Omental fat pad (tissue), 4 donors: Measurements from ENCODE around the gene SPDYE11. TPM values are rescaled to one million over a fixed set of nuclear protein-coding genes. Genes with fewer than 3 reads are reported as not detected.
A peak's percentile ranks its signal among the peaks of the same experiment; 100 is the strongest.
"Not testable (repeated sequence)": the region's sequence is repeated elsewhere in the genome, so short reads cannot be mapped to it uniquely, and the experiment has no call there.

ENCODE experiments used
- ATAC-seq: fragments of 150-250 bp; one replicate; pipeline ENCODE4 v1.9.1; 2016; ENCODE audit warnings: mild to moderate bottlenecking, moderate library complexity; ENCODE audit not compliant: low FRiP score
- DNase-seq: peaks from one replicate; pipeline ENCODE4 v3.0.0-alpha.2; 2019; ENCODE audit warnings: low spot score
- small RNA-seq: library from RNA; depleted of rRNA; stranded (forward); fragments of <200 nt; gene quantifications from one replicate; pipeline ENCODE3, GENCODE V24; 2016
- total RNA-seq, 4 donors: library from RNA; depleted of rRNA; stranded (reverse); fragments of >200 nt; gene quantifications; one replicate each; pipeline ENCODE4 v1.1.0, GENCODE V29; 2016

SPDYE11 gene, protein sequence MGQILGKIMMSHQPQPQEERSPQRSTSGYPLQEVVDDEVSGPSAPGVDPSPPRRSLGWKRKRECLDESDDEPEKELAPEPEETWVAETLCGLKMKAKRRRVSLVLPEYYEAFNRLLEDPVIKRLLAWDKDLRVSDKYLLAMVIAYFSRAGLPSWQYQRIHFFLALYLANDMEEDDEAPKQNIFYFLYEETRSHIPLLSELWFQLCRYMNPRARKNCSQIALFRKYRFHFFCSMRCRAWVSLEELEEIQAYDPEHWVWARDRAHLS
- total RNA-seq = not detected

DNA sequence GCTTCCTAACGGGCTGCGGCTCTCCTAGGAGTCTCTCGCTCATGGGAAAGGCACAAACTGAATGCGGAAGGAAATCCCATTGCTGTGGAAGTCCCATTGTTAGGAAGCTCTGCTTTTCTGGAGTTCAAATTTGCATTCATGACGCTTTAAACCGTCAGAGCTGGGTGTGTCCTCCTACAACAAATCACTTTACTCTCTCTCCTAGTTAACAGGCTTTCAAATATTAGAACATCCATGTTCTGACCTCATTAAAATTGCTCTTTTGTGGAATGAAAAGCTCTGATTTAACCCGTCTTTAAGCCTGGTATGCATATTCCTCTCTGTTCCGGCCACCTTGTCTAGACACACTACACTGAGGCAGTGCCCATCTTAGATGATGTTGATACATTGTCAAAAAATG lies at the start of gene SPDYE11:
Gene SPDYE11 (minus strand): TSS at position 101 of the 400 bp plus-strand sequence. CDS start 1,800 bp downstream, outside the sequence.
- not testable (repeated sequence) for ATAC-seq, DNase-seq

DNA sequence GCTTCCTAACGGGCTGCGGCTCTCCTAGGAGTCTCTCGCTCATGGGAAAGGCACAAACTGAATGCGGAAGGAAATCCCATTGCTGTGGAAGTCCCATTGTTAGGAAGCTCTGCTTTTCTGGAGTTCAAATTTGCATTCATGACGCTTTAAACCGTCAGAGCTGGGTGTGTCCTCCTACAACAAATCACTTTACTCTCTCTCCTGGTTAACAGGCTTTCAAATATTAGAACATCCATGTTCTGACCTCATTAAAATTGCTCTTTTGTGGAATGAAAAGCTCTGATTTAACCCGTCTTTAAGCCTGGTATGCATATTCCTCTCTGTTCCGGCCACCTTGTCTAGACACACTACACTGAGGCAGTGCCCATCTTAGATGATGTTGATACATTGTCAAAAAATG lies 28.2 kb upstream of the SPDYE11 start, which contains the start of gene SPDYE9:
Gene SPDYE9 (minus strand): TSS at position 101 of the 400 bp plus-strand sequence. CDS start 1,800 bp downstream, outside the sequence.
- DNase-seq, ATAC-seq: not testable (repeated sequence)

DNA sequence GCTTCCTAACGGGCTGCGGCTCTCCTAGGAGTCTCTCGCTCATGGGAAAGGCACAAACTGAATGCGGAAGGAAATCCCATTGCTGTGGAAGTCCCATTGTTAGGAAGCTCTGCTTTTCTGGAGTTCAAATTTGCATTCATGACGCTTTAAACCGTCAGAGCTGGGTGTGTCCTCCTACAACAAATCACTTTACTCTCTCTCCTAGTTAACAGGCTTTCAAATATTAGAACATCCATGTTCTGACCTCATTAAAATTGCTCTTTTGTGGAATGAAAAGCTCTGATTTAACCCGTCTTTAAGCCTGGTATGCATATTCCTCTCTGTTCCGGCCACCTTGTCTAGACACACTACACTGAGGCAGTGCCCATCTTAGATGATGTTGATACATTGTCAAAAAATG lies 28.0 kb downstream of the SPDYE11 start, which contains the start of gene SPDYE8:
Gene SPDYE8 (minus strand): TSS at position 101 of the 400 bp plus-strand sequence. CDS start 1,800 bp downstream, outside the sequence.
- not testable (repeated sequence) for DNase-seq, ATAC-seq

DNA sequence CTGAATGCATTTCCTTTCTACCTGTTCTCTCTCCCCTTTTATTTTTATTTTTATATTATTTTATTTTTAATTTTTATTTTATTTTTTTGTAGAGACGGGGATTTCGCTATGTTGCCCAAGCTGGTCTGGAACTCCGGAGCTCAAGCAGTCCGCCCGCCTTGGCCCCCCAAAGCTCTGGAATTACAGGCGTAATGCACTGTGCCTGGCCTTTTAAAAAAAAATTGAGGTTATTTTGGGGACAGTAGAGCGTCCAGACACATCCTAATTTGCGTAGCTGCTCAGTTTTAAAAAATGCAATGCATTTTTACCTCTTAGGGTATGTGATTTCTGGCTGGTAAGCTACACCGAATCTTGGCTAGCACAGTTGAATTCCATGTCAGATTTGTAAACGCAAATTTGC lies 51.2 kb downstream of the SPDYE11 start:
- not testable (repeated sequence) for DNase-seq, ATAC-seq

DNA sequence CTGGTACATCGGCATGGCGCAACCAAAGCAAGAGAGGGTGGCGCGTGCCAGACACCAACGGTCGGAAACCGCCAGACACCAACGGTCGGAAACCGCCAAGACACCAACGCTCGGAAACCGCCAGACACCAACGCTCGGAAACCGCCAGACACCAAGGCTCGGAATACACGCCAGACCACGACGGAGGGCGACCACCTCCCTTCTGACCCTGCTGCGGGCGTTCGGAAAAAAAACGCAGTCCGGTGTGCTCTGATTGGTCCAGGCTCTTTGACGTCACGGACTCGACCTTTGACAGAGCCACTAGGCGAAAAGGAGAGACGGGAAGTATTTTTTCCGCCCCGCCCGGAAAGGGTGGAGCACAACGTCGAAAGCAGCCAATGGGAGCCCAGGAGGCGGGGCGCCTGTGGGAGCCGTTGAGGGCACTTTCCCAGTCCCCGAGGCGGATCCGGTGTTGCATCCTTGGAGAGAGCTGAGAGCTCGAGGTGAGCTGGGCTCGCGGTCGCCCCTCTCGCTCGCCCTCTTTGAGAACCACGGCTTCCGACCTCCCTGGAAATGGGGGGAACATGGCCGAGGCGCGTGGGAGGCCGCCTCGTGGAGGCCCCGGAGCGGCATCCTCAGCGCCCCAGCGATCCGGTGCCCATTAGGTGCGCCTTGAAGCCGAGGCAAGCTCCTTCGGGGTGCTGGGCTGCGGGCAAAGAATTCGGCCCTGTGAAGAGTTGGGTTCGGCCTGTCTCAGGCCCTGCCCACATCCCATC lies 51.8 kb downstream of the SPDYE11 start:
- ATAC-seq = peak; percentile 97
- peak; percentile 41 for DNase-seq

DNA sequence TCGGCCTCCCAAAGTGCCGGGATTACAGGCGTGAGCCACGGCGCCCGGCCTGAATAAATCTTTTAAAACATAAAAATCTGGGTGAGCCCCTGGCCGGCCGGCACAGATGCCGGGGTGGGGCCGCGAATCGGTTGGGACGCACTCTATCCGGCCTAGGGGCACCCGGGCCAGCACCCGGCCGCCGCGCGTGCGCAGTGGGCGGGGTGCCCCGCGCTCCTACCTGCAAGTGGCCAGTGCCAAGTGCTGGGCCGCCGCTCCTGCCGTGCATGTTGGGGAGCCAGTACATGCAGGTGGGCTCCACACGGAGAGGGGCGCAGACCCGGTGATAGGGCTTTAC lies 52.4 kb downstream of the SPDYE11 start:
- ATAC-seq = peak; percentile 98
- peak; percentile 35 for DNase-seq

DNA sequence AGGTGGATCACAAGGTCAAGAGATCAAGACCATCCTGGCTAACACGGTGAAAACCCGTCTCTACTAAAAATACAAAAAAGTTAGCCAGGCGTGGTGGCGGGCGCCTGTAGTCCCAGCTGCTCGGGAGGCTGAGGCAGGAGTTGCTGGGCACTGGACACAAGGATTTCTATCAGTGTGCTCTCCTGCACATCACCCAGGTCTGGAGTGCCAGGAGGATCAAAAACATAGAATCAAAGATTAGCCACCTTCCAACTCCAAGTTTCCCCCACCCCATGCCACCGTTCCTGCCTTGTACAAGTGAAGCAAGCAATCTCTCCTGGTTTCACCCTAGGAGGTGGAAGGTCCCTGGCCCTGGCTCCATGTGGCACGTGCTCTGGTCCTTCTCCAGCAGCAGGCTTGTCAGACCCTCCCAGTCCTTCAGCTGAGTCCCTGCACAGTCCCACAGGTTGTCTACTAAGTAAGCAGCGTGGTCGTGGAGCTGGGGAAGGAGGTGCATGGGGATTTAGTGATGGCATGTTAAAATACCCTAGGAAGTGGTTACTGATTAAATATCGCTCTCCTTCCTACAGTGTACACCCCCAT lies 59.7 kb downstream of the SPDYE11 start:
- not testable (repeated sequence) for DNase-seq, ATAC-seq

Small RNAs within 50 kb of the gene (small RNA-seq; reads per million reads assigned to genes)
- gene RF00019 = not detected

Other genes starting within 250 kb of the SPDYE11 start
- 1 to 10 TPM; 1.9 to 5.8 (median 3.1) TPM for gene TYW1B, start 229.7 kb downstream of the SPDYE11 start, total RNA-seq
- 10 to 100 TPM; 17.8 to 39.4 (median 19.4) TPM for gene POM121, start 132.8 kb downstream of the SPDYE11 start, total RNA-seq
- gene TRIM74, start 88.4 kb downstream of the SPDYE11 start, total RNA-seq = 1 to 10 TPM in 1 of 4 donors, not detected in 3; 2.4 TPM
- not detected for gene SPDYE8, start 28.1 kb downstream of the SPDYE11 start, total RNA-seq
- gene SPDYE9, start 28.1 kb upstream of the SPDYE11 start, total RNA-seq = not detected